ENCODE data around the gene DPEP2NB. TPM values are rescaled to one million over a fixed set of nuclear protein-coding genes. Genes with fewer than 3 reads are reported as not detected.
A peak's percentile ranks its signal among the peaks of the same experiment; 100 is the strongest.
"Not testable (repeated sequence)": the region's sequence is repeated elsewhere in the genome, so short reads cannot be mapped to it uniquely, and the experiment has no call there.

Gene DPEP2NB
- total RNA-seq, 2 experiments from 2014 or later: not detected

DNA sequence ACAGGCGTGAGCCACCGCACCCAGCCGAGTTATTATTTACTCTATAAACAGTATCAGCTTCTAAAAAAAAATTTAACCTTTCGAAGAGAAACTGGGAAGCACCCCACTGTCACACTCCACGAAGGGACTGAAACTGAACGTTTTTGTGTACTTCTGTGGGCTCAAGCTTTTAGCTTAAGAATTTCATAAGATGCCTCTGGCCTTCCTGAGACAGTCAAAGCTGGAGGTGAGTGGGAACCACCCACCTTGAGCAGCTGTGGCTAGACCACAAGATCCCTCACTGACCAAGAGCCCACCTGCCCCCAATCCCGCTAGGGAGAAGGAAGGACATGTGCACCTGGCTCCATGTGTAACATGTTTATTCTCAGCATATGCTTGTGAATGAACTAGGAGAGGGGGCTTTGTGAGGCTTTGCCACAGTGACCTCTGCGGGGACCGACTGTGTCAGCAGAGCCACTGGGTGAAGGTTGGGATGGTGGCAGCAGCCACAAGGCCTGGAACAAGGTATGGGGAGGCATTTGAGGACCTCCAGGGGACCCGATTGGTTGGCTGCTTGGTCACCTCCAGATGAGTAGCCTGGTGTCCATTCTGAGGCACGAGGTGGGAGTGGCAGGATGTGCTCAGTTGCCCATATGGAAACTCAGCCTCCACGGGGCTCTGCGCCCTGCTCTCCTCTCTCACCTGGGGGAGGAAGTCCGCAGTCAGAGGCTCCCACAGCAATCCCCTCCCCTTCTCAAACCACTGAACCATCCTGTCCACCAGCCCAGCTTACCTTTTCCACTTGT, 40.2 kb downstream of the DPEP2NB start:
- Mint-ChIP-seq H3K4me3 (no peak overlapping the region), H3K27me3 (peaks cover 5% of the 10 kb centered on the region), H3K36me3 (ENCODE audit: low read depth) (no peaks in the 10 kb centered on the region), H3K4me1 (no peaks in the 10 kb centered on the region), H3K27ac (no peak overlapping the region), H3K9me3 (no peaks in the 10 kb centered on the region)
- CTCF ChIA-PET: interaction anchor here (0.5 to 0.6 kb wide), 2 partner anchors 26 to 1362 kb away, joined by 3 read pairs; no protein-coding TSS in a partner anchor
- POLR2A ChIA-PET: no interaction called here
- no peak for DNase-seq

DNA sequence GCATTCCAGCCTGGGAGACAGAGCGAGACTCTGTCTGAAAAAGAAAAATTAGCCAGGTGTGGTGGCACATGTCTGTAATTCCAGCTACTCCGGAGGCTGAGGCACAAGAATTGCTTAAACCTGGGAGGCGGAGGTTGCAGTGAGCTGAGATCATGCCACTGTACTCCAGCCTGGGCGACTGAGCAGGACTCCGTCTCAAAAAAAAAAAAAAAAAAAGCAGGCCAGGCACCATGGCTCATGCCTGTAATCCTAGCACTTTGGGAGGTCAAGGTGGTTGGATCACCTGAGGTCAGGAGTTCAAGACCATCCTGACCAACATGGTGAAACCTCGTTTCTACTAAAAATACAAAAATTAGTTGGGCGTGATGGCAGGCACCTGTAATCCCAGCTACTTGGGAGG, 43.4 kb downstream of the DPEP2NB start:
- H3K27me3 Mint-ChIP-seq; H3K4me3 Mint-ChIP-seq; H3K27ac Mint-ChIP-seq; POLR2A ChIA-PET; H3K9me3 Mint-ChIP-seq; DNase-seq; H3K36me3 Mint-ChIP-seq (ENCODE audit: low read depth): not testable (repeated sequence)
- H3K4me1 Mint-ChIP-seq: peaks cover 10% of the 10 kb centered on the region
- CTCF ChIA-PET: interaction anchor here (1.2 kb wide), 1 partner anchor 69 kb away, joined by 3 read pairs; no protein-coding TSS in a partner anchor

DNA sequence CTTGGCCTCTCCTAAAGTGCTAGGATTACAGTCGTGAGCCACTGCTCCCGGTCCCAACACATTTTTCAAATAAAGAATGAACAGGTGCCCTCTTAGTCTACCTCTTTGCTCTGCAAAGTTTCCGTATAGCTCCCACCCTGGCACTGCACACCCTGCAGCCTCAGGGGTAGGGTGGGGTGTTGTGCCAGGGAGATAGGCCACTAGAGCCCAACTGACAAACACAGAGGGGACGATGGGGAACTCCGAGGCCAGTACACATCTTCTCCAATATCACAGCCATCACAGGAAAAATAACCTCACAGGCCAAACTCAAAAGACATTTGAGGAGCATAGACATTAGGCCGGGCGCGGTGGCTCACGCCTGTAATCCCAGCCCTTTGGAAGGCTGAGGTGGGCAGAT, 44.6 kb downstream of the DPEP2NB start:
- H3K36me3 Mint-ChIP-seq (ENCODE audit: low read depth): no peaks in the 10 kb centered on the region
- DNase-seq: no peak
- H3K4me3 Mint-ChIP-seq: no peak overlapping the region
- H3K27ac Mint-ChIP-seq: no peak overlapping the region
- POLR2A ChIA-PET: no interaction called here
- H3K27me3 Mint-ChIP-seq: peaks cover 2% of the 10 kb centered on the region
- H3K4me1 Mint-ChIP-seq: peaks cover 22% of the 10 kb centered on the region
- CTCF ChIA-PET: interaction anchor here (1.6 kb wide), 1 partner anchor 17 kb away, joined by 3 read pairs; no protein-coding TSS in a partner anchor
- no peaks in the 10 kb centered on the region for H3K9me3 Mint-ChIP-seq

- ChIA-PET CTCF (interaction anchor here (0.6 to 1.5 kb wide), 3 partner anchors 12 to 70 kb away, joined by 3 to 4 read pairs (median 3); no protein-coding TSS in a partner anchor), POLR2A (no interaction called here)
- no peaks in the 10 kb centered on the region for H3K27me3 Mint-ChIP-seq
- no peaks in the 10 kb centered on the region for H3K36me3 Mint-ChIP-seq (ENCODE audit: low read depth)
- DNase-seq: no peak
- no peaks in the 10 kb centered on the region for H3K9me3 Mint-ChIP-seq
- H3K4me3 Mint-ChIP-seq: peak overlapping the region; percentile 78
- peaks cover 27% of the 10 kb centered on the region for H3K4me1 Mint-ChIP-seq
- peak overlapping the region; percentile 85 for H3K27ac Mint-ChIP-seq
Observed at GRCh38 chr16:67969254-67970039, 46.3 kb downstream of the DPEP2NB start.

DNA sequence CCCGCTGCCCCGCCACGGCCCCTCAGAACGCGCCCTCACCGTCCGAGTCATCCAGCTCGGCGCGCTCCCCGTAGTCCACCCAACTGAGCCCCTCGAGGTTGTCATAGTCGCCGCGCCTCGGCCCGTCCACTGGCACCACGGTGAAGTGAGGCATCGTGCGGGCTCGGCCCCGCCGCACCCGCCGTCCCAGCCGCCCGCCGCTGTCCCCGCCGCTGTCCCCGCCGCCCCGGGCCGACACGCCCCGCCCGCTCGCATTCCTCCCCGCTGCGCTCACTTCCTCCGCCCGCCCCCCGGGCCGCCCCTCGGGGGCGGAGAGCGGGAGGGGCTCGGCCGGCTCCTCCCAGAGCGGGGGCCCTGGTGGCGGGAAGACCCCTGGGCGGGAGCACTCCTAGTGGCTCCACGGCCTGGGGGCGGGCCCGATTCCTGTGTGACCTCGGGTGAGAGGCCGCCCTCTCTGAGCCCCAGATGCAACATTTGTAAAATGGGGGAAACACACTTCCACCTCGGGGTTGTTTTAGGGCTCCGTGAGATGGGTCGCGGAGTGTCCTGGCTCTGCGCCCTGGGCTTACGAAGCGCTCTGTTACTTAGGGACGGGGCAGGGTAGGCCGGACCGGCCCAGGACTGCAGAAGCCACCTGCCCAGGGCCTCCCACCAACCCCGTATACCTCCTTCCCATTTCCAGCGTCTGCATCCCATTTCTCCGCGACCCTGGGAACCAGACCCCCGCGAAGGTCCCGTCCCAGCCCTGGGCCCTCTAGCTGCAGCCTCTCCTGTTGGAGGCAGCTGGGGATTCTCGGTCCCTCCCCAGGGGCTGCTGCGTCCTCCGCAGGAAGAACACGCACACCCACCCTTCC, 47.1 kb downstream of the DPEP2NB start, which contains the start of gene SLC12A4:
SLC12A4 (minus strand) TSS at position 238 of the 854 bp plus-strand sequence; CDS start at position 154, 84 bp downstream.
- Mint-ChIP-seq H3K4me3 (peak within 1 kb of the TSS; percentile 91), H3K27ac (peak within 1 kb of the TSS; percentile 90), H3K4me1 (peaks cover 27% of the 10 kb centered on the region), H3K36me3 (ENCODE audit: low read depth) (no peaks in the 10 kb centered on the region), H3K9me3 (no peaks in the 10 kb centered on the region), H3K27me3 (no peaks in the 10 kb centered on the region)
- peak; percentile 85 for DNase-seq
- POLR2A ChIA-PET: no interaction called here
- CTCF ChIA-PET: interaction anchor here (0.6 to 1.5 kb wide), 3 partner anchors 11 to 71 kb away, joined by 3 to 4 read pairs (median 3); no protein-coding TSS in a partner anchor

GRCh38 chr16:67967958-67968399, 47.7 kb downstream of the DPEP2NB start:
- Mint-ChIP-seq H3K4me3 (peak overlapping the region; percentile 91), H3K27ac (peak overlapping the region; percentile 90), H3K4me1 (peaks cover 27% of the 10 kb centered on the region), H3K9me3 (no peaks in the 10 kb centered on the region), H3K36me3 (ENCODE audit: low read depth) (no peaks in the 10 kb centered on the region), H3K27me3 (no peaks in the 10 kb centered on the region)
- ChIA-PET CTCF (interaction anchor here (1.5 kb wide), 1 partner anchor 72 kb away, joined by 3 read pairs; no protein-coding TSS in a partner anchor), POLR2A (no interaction called here)
- peak; percentile 30 for DNase-seq

DNA sequence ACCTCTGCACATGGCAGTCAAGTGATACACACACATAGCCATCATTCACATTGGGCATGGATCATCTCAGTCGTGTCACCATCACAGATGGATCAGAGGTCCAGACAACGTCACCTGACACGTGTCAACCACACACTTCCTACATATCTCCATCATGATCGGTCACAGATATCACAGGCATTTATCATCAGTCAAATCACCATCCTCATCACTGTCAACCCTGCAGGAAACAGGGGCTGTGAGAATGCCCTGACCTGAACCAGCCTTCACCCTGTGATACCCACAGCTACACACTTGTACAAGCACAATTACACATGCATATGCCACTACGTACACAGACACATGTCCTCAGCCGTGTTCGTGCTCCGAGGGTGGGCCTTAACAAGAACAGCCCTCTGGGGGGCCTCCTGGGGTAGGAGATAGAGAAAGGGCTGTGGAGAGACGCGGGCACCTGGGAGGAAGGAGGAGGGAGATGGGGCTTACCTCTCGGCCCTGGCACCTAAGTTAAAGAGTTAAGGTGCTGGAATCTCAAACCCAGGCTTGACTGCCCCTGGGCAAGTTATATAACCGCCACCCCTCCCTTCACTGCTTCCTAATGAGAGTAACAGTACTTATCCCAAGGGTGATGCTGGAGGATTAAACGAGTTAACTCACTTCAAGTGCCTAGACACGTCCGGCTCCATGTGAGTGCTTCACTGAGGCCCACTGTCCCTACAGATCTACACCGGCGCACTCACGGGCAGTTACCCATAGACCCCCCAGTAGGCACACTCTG, 48.3 kb downstream of the DPEP2NB start:
- peak; percentile 12 for DNase-seq
- ChIA-PET CTCF (interaction anchor here (1.1 kb wide), 1 partner anchor 56 kb away, joined by 4 read pairs; the partner anchor contains the start of genes DDX28 and DUS2), POLR2A (no interaction called here)
- no peaks in the 10 kb centered on the region for H3K27me3 Mint-ChIP-seq
- peak overlapping the region; percentile 91 for H3K4me3 Mint-ChIP-seq
- H3K4me1 Mint-ChIP-seq: peaks cover 27% of the 10 kb centered on the region
- no peaks in the 10 kb centered on the region for H3K9me3 Mint-ChIP-seq
- peaks cover 5% of the 10 kb centered on the region for H3K36me3 Mint-ChIP-seq (ENCODE audit: low read depth)
- peak overlapping the region; percentile 90 for H3K27ac Mint-ChIP-seq

DNA sequence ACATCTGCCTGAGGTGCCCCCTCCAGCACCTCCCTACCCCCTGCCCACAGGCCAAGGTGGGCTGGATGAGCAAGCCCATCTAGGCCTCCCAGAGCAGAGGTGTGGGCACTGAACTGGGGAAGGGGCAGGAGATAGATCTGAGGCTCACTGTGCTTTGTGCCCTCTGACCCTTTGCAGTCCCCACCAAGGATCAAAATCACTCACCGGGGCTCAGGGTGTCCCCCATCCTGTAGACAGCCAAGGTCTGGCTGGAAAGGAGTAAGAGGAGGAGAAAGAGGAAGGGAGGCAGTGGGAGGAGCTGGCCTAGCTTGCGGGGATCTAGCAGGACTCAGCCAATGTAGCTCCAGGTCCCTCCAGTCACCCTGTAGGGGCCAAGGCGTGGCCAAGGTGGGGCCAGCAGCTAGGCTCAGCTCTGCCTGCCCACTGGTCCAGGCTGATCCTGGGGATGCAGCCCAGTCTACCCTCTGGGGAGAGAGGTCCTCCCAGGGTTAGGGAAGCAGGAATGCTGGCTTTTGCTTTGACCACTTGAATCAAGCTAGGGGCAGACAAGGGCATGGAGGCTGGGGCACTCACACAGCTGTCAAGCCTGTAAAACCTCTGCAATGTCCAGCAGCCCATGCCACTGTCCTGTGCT, 49.0 kb downstream of the DPEP2NB start:
- POLR2A ChIA-PET: no interaction called here
- CTCF ChIA-PET: interaction anchor here (1.1 to 2.9 kb wide), 4 partner anchors 15 to 81 kb away, joined by 3 to 9 read pairs (median 4); partner anchors contain the start of genes DDX28 and DUS2
- peak overlapping the region; percentile 22 for H3K27ac Mint-ChIP-seq
- H3K36me3 Mint-ChIP-seq (ENCODE audit: low read depth): peaks cover 8% of the 10 kb centered on the region
- H3K27me3 Mint-ChIP-seq: no peaks in the 10 kb centered on the region
- H3K9me3 Mint-ChIP-seq: no peaks in the 10 kb centered on the region
- no peak for DNase-seq
- H3K4me3 Mint-ChIP-seq: peak overlapping the region; percentile 91
- peaks cover 27% of the 10 kb centered on the region for H3K4me1 Mint-ChIP-seq

DNA sequence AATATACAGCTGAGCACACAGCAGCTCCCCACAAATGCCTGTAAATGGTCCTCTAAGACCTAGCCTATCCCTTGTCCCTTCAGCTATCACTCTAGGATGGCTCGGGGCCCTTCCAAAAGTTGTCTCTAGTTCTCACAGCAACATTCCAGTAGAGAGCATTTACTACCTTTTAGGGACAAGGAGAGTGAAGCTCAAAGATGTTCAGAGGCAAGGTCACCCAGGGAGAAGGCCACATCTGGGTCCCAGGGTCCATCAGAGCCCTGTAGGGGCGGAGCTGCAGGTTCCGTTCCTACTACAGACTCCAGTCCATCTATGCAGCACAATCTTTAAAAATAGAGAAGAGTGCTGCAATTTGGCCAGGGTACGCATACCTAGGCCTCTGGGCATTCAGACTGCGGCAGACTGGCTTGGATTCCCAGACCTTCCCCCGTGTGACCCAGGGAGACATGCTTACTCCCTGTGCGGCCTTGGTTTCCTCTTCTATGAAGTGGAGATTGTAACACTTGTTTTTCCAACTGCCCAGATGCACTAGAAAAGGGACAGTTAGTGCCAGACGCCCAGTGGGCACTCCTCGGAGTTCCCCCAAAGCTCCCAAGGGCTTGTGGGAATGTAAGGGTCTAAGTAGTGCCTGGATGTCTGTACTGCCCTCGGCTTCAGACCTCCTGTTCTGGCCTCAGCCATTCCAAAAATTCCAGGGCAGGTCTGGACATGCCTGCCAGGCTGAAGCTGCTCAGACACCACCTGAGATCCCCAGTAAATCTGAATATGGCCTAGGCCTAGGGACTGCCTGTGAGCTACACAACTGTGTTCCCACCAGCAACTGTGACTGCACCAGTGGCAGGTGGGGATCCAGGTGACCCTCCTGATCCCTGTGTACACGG, 49.8 kb downstream of the DPEP2NB start:
- Mint-ChIP-seq H3K9me3 (no peaks in the 10 kb centered on the region), H3K27me3 (no peaks in the 10 kb centered on the region), H3K4me3 (no peak overlapping the region), H3K36me3 (ENCODE audit: low read depth) (peaks cover 8% of the 10 kb centered on the region), H3K4me1 (peaks cover 27% of the 10 kb centered on the region), H3K27ac (no peak overlapping the region)
- CTCF ChIA-PET: interaction anchor here (0.6 to 2.9 kb wide), 7 partner anchors 12 to 352 kb away, joined by 3 to 9 read pairs (median 4); partner anchors contain the start of genes DDX28 and DUS2
- POLR2A ChIA-PET: no interaction called here
- DNase-seq: no peak

- Mint-ChIP-seq H3K4me1 (peaks cover 24% of the 10 kb centered on the region), H3K36me3 (ENCODE audit: low read depth) (peaks cover 11% of the 10 kb centered on the region), H3K9me3 (no peaks in the 10 kb centered on the region), H3K4me3 (no peak overlapping the region), H3K27ac (no peak overlapping the region), H3K27me3 (no peaks in the 10 kb centered on the region)
- ChIA-PET POLR2A (no interaction called here), CTCF (interaction anchor here (0.8 to 2.9 kb wide), 3 partner anchors 17 to 76 kb away, joined by 3 to 9 read pairs (median 5); no protein-coding TSS in a partner anchor)
- no peak for DNase-seq
Observed at GRCh38 chr16:67964477-67965131, 51.1 kb downstream of the DPEP2NB start.
